ENCODE results near the gene CSF2RB.

CSF2RB gene

GRCh38 chr22:36934418-36935312 is 21.2 kb downstream of the CSF2RB start:
- in situ Hi-C loops (cut with MboI; ENCODE audit: low sequenced_read_pairs): no loop called here

DNA sequence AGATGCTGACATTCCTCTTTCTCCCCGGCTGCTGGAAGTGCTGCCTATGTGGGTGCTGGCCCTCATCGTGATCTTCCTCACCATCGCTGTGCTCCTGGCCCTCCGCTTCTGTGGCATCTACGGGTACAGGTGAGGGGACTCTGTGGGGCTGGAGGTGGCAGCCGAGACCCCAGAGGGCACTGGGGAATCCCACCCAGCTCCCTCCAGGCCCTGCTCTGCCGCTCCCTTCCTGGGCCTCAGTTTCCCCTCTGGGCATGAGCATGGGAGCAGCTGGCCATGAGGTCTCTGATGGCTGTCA is 21.8 kb downstream of the CSF2RB start:
- in situ Hi-C loops (cut with MboI; ENCODE audit: low sequenced_read_pairs): no loop called here

GRCh38 chr22:36935694-36936093 is 22.3 kb downstream of the CSF2RB start:
- in situ Hi-C loops (cut with MboI; ENCODE audit: low sequenced_read_pairs): no loop called here

- in situ Hi-C loops (cut with MboI; ENCODE audit: low sequenced_read_pairs): no loop called here
These were observed 23.1 kb downstream of the CSF2RB start for GRCh38 chr22:36936362-36937116.

GRCh38 chr22:36937319-36938027 is 24.0 kb downstream of the CSF2RB start:
- in situ Hi-C loops (cut with MboI; ENCODE audit: low sequenced_read_pairs): no loop called here

- in situ Hi-C loops (cut with MboI; ENCODE audit: low sequenced_read_pairs): no loop called here
These were observed 24.6 kb downstream of the CSF2RB start for GRCh38 chr22:36938028-36938425.

DNA sequence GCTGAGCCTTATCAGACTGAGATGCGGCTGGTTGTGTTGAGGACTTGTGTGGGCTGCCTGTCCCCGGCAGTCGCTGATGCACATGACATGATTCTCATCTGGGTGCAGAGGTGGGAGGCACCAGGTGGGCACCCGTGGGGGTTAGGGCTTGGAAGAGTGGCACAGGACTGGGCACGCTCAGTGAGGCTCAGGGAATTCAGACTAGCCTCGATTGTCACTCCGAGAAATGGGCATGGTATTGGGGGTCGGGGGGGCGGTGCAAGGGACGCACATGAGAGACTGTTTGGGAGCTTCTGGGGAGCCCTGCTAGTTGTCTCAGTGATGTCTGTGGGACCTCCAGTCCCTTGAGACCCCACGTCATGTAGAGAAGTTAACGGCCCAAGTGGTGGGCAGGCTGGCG is 25.5 kb downstream of the CSF2RB start:
- in situ Hi-C loops (cut with MboI; ENCODE audit: low sequenced_read_pairs): no loop called here

GRCh38 chr22:36940676-36941075 is 27.2 kb downstream of the CSF2RB start:
- in situ Hi-C loops (cut with MboI; ENCODE audit: low sequenced_read_pairs): no loop called here

- in situ Hi-C loops (cut with MboI; ENCODE audit: low sequenced_read_pairs): no loop called here
These were observed 29.1 kb downstream of the CSF2RB start for GRCh38 chr22:36942556-36942955.

DNA sequence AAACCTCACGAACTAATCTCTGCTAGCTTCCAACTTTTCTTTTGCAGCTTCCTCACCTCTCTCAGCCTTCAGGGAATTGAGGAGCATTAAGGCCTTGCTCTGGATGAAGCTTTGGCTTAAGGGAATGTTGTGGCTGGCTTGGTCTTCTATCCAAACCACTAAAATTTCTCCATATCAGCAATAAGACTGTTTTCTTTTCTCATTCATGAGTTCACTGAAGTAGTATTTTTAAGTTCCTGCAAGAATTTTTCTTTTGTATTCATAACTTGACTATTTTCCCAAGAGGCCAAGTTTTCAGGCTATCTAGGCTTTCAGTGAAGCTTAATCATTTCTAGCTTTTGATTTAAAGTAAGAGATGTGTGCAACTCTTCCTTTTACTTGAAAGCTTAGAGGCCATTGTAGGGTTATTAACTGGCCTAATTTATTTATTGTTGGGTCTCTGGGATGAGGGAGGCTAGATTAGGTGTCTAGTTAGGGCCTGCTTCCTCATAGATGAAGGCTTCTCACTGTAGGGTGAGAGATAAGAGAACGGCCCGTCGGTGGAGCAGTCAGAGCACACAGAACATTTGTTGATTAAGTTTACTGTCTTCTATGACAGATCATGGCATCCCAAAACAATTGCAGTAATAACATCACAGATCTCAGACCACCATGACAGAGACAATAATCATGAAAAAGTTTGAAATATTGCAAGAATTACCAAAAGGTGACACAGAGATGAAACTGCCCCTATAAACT is 33.2 kb downstream of the CSF2RB start:
- in situ Hi-C loops (cut with MboI; ENCODE audit: low sequenced_read_pairs): no loop called here

DNA sequence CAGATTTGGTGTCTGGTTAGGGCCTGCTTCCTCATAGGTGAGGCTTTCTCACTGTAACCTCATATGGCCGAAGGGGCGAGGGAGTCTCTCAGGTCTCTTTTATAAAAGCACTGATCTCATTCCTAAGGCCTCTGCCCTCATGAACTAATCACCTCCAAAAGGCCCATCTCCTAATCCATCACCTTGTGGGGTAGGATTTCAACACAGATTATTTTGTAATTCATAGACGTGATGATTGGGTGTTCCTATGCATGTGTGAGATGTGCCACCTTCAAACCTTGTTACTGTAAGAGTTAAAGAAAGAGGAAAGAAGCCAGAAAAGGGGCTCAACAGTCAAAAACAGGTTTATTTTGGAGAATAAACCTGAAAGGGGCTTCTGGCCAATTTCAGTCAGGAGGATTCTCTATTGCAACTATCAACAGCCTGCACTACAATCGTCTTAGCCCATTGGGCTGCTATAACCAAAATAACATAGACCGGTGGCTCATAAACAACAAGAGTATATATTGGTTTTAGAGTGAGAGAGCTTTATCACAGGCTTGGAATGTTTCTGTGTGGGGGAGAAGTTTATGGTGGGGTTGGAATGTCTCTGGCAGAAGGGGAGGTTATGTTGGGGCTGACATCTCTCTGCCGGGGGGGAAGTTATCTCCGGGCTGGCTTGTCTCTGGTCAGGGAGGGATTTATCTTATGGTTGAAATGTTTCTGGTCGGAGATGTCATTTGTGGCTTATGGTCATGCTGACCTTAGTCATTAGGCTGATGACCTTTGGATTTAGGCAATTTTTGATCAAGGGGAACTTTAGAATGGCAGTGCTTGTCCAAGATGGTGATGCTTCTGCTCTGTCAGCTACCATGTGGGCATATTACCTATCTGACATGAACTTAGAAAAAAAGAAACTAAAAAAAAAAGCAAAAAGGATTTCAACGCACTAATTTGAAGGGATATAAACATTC is 35.1 kb downstream of the CSF2RB start:
- in situ Hi-C loops (cut with MboI; ENCODE audit: low sequenced_read_pairs): no loop called here

GRCh38 chr22:36950797-36951590 is 37.6 kb downstream of the CSF2RB start:
- in situ Hi-C loops (cut with MboI; ENCODE audit: low sequenced_read_pairs): no loop called here

DNA sequence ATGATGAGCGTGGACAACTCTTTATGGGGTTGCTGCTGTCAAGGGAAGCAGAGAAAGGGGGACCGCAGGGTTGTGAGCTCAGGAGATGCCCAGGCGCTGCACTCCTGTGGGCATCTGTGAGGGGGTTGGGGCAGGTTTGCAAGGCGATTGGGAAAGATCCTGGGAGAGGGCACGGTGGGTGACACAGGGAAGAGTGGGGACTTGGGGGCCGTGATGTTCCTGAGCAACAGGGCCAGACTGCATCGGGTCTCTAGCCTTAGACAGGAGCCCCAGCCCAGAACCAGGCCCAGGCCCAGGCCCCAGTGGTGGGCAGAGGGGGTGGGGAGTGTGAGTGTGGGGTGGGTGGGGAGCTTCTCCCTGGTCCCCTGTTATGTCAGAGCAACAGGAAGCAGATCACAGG is 38.3 kb downstream of the CSF2RB start:
- in situ Hi-C loops (cut with MboI; ENCODE audit: low sequenced_read_pairs): no loop called here

DNA sequence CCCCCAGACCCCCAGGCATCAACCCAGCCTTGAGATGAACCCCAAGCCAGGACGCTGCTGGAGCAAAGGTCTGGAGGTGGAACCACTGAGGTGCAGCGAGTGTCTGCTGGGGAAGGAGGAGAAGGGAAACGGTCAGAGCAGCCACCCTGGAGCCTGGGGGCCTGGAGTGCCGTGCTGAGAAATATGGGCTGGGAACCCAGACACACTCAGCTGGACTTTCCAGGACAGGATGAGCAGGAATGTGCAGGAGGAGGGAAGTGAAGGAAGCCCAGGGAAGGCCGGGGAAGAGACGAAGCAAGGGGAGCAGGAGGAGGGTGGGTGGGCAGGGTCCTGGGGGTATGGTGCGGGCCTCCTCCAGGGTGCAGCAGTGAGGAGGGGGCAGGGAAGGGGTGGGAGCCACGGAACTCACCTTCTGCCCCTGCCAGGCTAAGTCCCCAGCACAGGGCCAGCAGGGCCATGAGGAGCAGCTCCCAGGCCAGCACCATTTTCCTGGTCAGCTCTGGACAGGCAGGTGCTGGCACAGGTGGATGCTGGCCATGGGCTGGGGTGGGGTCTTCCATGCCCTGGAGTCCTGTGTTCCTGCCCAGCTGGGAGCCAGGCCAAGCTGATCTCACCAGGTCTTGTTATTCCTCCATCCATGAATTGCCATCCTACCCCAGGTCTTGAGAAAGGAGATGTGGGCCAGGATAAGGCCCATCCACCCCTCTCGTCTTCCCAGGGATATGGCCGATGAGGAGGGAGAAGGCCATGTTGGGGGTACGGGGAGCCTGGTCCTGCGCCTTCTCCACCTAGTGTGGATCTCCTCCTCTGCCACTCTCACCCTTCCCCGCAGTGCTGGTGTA is 40.0 kb downstream of the CSF2RB start:
- in situ Hi-C loops (cut with MboI; ENCODE audit: low sequenced_read_pairs): no loop called here

DNA sequence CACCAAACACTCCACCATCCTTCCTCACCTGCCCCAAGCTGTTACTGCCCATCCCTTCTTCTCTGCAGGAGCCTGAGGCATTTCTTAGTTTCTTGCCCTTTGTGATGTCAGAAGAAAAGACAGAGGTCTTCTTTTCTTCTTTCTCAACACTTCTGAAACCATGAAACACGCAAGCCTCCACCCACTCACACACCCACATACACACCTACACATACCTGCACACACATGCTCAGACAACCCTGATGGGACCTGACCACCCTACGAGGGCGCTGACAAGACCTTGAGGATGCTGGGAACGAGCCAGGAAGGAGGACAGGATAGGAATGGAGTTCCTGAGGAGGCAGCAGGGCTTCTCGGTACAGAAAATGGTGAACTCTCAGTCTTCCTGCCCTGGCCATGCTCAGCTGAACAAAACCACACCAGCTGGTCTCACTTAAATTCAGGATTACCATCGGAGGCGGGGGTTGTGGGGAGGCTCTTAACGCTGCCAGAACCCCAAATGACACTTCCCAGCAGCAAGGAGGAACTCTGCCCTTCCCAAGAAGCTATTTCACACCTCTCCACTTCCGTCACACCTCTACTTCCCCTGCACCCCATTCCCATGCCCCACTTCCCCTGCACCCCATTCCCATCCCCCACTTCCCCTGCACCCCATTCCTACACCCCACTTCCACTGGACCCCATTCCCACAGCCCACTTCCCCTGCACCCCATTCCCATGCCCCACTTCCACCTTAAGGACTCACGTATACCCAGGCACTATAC is 41.0 kb downstream of the CSF2RB start:
- in situ Hi-C loops (cut with MboI; ENCODE audit: low sequenced_read_pairs): no loop called here

- in situ Hi-C loops (cut with MboI; ENCODE audit: low sequenced_read_pairs): no loop called here
These were observed 42.3 kb downstream of the CSF2RB start for GRCh38 chr22:36955691-36956090.

- in situ Hi-C loops (cut with MboI; ENCODE audit: low sequenced_read_pairs): no loop called here
These were observed 44.9 kb downstream of the CSF2RB start for GRCh38 chr22:36958366-36958765.
